Neural progenitor cell (in vitro differentiated cells): ENCODE data around the gene COG4. TPM values are rescaled to one million over a fixed set of nuclear protein-coding genes. Genes with fewer than 3 reads are reported as not detected.

Source experiments
- DNase-seq: peaks from one replicate; pipeline ENCODE4 v3.0.0-alpha.2; 2016; ENCODE audit warnings: low spot score
- H2AFZ ChIP-seq: fragments of 200-600 bp; sonication (generic); replicated peaks from 2 replicates; pipeline ENCODE4 v1.6.1; 2016; ENCODE audit warnings: antibody characterized with exemption
- H3F3A ChIP-seq: fragments of 200-600 bp; sonication (generic); 2 replicates; pipeline ENCODE4 v1.6.1; 2016; ENCODE audit warnings: antibody characterized with exemption, low read depth
- H3K27ac ChIP-seq: fragments of 200-600 bp; sonication (generic); 2 replicates; pipeline ENCODE4 v1.5.1; 2016; ENCODE audit warnings: mild to moderate bottlenecking
- H3K27me3 ChIP-seq: fragments of 200-600 bp; sonication (generic); 2 replicates; pipeline ENCODE4 v1.6.1; 2016; ENCODE audit warnings: mild to moderate bottlenecking, moderate library complexity
- H3K36me3 ChIP-seq: fragments of 200-600 bp; sonication (generic); 2 replicates; pipeline ENCODE4 v1.5.1; 2016
- H3K4me1 ChIP-seq: fragments of 200-600 bp; sonication (generic); 2 replicates; pipeline ENCODE4 v1.6.1; 2016; ENCODE audit warnings: mixed run types
- H3K4me2 ChIP-seq: fragments of 200-600 bp; sonication (generic); 2 replicates; pipeline ENCODE4 v1.6.1; 2016
- H3K4me3 ChIP-seq: fragments of 200-600 bp; sonication (generic); 2 replicates; pipeline ENCODE4 v1.5.1; 2016
- H3K79me2 ChIP-seq: fragments of 200-600 bp; sonication (generic); 2 replicates; pipeline ENCODE4 v1.6.1; 2016; ENCODE audit warnings: low read depth
- H3K9ac ChIP-seq: fragments of 200-600 bp; sonication (generic); 2 replicates; pipeline ENCODE4 v1.6.1; 2016
- H3K9me3 ChIP-seq: fragments of 200-600 bp; sonication (generic); 2 replicates; pipeline ENCODE4 v1.5.1; 2016; ENCODE audit warnings: low read depth
- H4K20me1 ChIP-seq: fragments of 200-600 bp; sonication (generic); 2 replicates; pipeline ENCODE4 v1.6.1; 2016; ENCODE audit warnings: low read depth
- H3K27ac Mint-ChIP-seq: 3 replicates; pipeline ENCODE4 v1.8.0; 2021; ENCODE audit warnings: mixed read lengths
- H3K27me3 Mint-ChIP-seq: 2 replicates; pipeline ENCODE4 v1.8.0; 2022; ENCODE audit warnings: low read depth, mild to moderate bottlenecking, inconsistent platforms, moderate library complexity, mixed read lengths; ENCODE audit not compliant: insufficient read depth
- H3K36me3 Mint-ChIP-seq: 3 replicates; pipeline ENCODE4 v1.8.0; 2021; ENCODE audit warnings: mixed read lengths
- H3K4me1 Mint-ChIP-seq: 3 replicates; pipeline ENCODE4 v1.8.0; 2021; ENCODE audit warnings: mixed read lengths
- H3K4me3 Mint-ChIP-seq: 3 replicates; pipeline ENCODE4 v1.8.0; 2021; ENCODE audit warnings: mild to moderate bottlenecking, moderate library complexity, mixed read lengths
- H3K9me3 Mint-ChIP-seq: 3 replicates; pipeline ENCODE4 v1.8.0; 2020; ENCODE audit warnings: mixed read lengths
- CTCF ChIP-seq: fragments of 200-600 bp; sonication (generic); IDR thresholded peaks from 2 replicates; pipeline ENCODE4 v1.5.1; 2017; ENCODE audit warnings: antibody characterized with exemption, mild to moderate bottlenecking
- EZH2 ChIP-seq: fragments of 200-600 bp; sonication (generic); IDR thresholded peaks from 2 replicates; pipeline ENCODE4 v1.6.1; 2017; ENCODE audit warnings: antibody characterized with exemption, mild to moderate bottlenecking, moderate library complexity
- EZH2phosphoT487 ChIP-seq: fragments of 200-600 bp; sonication (generic); IDR thresholded peaks from 2 replicates; pipeline ENCODE4 v1.6.1; 2017; ENCODE audit warnings: antibody characterized with exemption
- total RNA-seq: library from RNA; depleted of rRNA; stranded (reverse); fragments of >200 nt; gene quantifications from 2 replicates; pipeline ENCODE4 v1.2.3, GENCODE V29; 2015; ENCODE audit warnings: low replicate concordance

Gene COG4
- total RNA-seq: 62.4 and 79.8 TPM in 2 replicates

- TF ChIP-seq EZH2phosphoT487 (no peak), CTCF (no peak), EZH2 (peak; percentile 4)
- H3K36me3 Mint-ChIP-seq: peaks cover 17% of the 10 kb centered on the region
- H3K27me3 ChIP-seq: no peaks in the 10 kb centered on the region
- H3K9me3 Mint-ChIP-seq: no peaks in the 10 kb centered on the region
- H2AFZ ChIP-seq: peak within 1 kb of the TSS; percentile 99
- peak within 1 kb of the TSS; percentile 98 for H3K4me2 ChIP-seq
- H3K4me3 Mint-ChIP-seq: peak within 1 kb of the TSS; percentile 96
- peaks cover 36% of the 10 kb centered on the region for H4K20me1 ChIP-seq
- DNase-seq: peak; percentile 94
- peaks cover 31% of the 10 kb centered on the region for H3F3A ChIP-seq
- H3K79me2 ChIP-seq: peaks cover 67% of the 10 kb centered on the region
- peaks cover 17% of the 10 kb centered on the region for H3K36me3 ChIP-seq
- H3K9ac ChIP-seq: peak within 1 kb of the TSS; percentile 95
- H3K4me1 Mint-ChIP-seq: peaks cover 32% of the 10 kb centered on the region
- peak within 1 kb of the TSS; percentile 85 for H3K27ac ChIP-seq
- peaks cover 2% of the 10 kb centered on the region for H3K27me3 Mint-ChIP-seq
- peaks cover 29% of the 10 kb centered on the region for H3K4me1 ChIP-seq
- H3K9me3 ChIP-seq: no peaks in the 10 kb centered on the region
- peak within 1 kb of the TSS; percentile 87 for H3K4me3 ChIP-seq
- H3K27ac Mint-ChIP-seq: peak within 1 kb of the TSS; percentile 100
Observed at GRCh38 chr16:70523076-70523742, at the start of gene COG4. Gene COG4, minus strand, starts transcription at chr16:70523554. Its CDS starts 11 bp downstream, at chr16:70523543.

- H3K36me3 ChIP-seq: peaks cover 17% of the 10 kb centered on the region
- no peak overlapping the region for H3K4me3 ChIP-seq
- Mint-ChIP-seq H3K4me3 (no peak overlapping the region), H3K27me3 (peaks cover 2% of the 10 kb centered on the region), H3K36me3 (peaks cover 34% of the 10 kb centered on the region), H3K4me1 (peaks cover 3% of the 10 kb centered on the region), H3K27ac (no peak overlapping the region), H3K9me3 (no peaks in the 10 kb centered on the region)
- H3K9ac ChIP-seq: no peak overlapping the region
- H4K20me1 ChIP-seq: peaks cover 36% of the 10 kb centered on the region
- H2AFZ ChIP-seq: no peak overlapping the region
- H3K4me2 ChIP-seq: no peak overlapping the region
- no peaks in the 10 kb centered on the region for H3K9me3 ChIP-seq
- no peaks in the 10 kb centered on the region for H3K4me1 ChIP-seq
- no peak for TF ChIP-seq EZH2
- TF ChIP-seq EZH2phosphoT487: no peak
- TF ChIP-seq CTCF: no peak
- H3K27ac ChIP-seq: no peak overlapping the region
- peaks cover 61% of the 10 kb centered on the region for H3F3A ChIP-seq
- no peaks in the 10 kb centered on the region for H3K27me3 ChIP-seq
- no peaks in the 10 kb centered on the region for H3K79me2 ChIP-seq
- DNase-seq: no peak
Observed at GRCh38 chr16:70572926-70573270, 49.5 kb upstream of the COG4 start.

- DNase-seq: no peak
- H3K4me3 Mint-ChIP-seq: no peak overlapping the region
- peaks cover 35% of the 10 kb centered on the region for H3K36me3 Mint-ChIP-seq
- H3K4me1 Mint-ChIP-seq: peaks cover 3% of the 10 kb centered on the region
- TF ChIP-seq CTCF: no peak
- no peak for TF ChIP-seq EZH2
- no peak for TF ChIP-seq EZH2phosphoT487
- Histone ChIP-seq H3K27ac (no peak overlapping the region), H3K9ac (no peak overlapping the region), H3F3A (peaks cover 61% of the 10 kb centered on the region), H3K4me2 (no peak overlapping the region), H3K36me3 (peaks cover 18% of the 10 kb centered on the region), H3K9me3 (no peaks in the 10 kb centered on the region), H3K4me3 (no peak overlapping the region), H3K79me2 (no peaks in the 10 kb centered on the region), H2AFZ (no peak overlapping the region), H3K4me1 (no peaks in the 10 kb centered on the region), H4K20me1 (peaks cover 40% of the 10 kb centered on the region), H3K27me3 (no peaks in the 10 kb centered on the region)
- H3K27ac Mint-ChIP-seq: no peak overlapping the region
- H3K9me3 Mint-ChIP-seq: no peaks in the 10 kb centered on the region
- H3K27me3 Mint-ChIP-seq: peaks cover 2% of the 10 kb centered on the region
Observed at GRCh38 chr16:70572050-70572925, 48.9 kb upstream of the COG4 start.
